ENCODE measurements around the gene CACNA1G.

DNA sequence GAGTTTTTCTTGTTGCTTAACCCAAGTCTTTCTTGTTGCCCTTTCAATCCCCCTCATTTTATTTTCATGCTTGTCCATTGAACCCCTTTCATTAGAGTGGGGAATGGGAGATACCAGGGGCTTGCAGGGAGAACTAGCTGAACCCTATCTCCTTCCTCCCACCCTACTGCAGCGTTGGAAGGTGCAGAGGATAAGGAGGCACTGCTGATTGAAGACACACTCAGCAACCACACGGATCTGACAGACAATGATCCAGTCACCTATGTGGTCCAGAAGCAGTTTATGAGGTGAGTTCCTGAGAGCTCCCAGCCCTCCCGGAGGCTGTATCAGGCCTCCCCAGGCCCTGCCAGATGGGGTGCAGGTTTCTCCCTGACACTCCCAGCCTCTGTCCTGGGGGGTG, 114.7 kb downstream of the CACNA1G start:
- TF ChIP-seq, protein P1, sequence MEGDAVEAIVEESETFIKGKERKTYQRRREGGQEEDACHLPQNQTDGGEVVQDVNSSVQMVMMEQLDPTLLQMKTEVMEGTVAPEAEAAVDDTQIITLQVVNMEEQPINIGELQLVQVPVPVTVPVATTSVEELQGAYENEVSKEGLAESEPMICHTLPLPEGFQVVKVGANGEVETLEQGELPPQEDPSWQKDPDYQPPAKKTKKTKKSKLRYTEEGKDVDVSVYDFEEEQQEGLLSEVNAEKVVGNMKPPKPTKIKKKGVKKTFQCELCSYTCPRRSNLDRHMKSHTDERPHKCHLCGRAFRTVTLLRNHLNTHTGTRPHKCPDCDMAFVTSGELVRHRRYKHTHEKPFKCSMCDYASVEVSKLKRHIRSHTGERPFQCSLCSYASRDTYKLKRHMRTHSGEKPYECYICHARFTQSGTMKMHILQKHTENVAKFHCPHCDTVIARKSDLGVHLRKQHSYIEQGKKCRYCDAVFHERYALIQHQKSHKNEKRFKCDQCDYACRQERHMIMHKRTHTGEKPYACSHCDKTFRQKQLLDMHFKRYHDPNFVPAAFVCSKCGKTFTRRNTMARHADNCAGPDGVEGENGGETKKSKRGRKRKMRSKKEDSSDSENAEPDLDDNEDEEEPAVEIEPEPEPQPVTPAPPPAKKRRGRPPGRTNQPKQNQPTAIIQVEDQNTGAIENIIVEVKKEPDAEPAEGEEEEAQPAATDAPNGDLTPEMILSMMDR (IDR thresholded peaks at IDR 0.05): no peak
- TF ChIP-seq POLR2A (IDR thresholded peaks at IDR 0.05): no peak

All from testis (tissue), 2 donors.